ENCODE measurements around the gene ADNP2.

The ADNP2 gene

GRCh38 chr18:80108739-80109675 is at the start of gene ADNP2:
TSS of gene ADNP2 (plus strand) at chr18:80109262. CDS start at chr18:80117543, 8,281 bp downstream.
- peak; percentile 15 to 96 (median 76) for DNase-seq

DNA sequence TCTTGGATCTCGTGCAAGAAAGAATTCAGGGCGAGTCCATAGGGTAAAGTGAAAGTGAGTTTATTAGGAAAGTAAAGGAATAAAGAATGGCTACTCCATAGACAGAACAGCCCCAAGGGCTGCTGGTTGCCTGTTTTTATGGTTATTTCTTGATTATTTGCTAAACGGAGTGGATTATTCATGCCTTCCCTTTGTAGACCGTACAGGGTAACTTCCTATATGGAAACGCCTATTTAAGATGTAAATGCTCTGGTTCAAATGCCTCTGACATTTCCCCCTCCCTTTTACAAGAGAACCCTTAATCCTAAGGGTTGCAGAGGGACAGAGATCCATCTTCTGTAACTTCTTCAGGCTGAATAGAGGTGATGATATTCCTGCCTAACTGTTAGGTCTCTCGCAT is 49.1 kb upstream of the ADNP2 start:
- DNase-seq, result no peak

GRCh38 chr18:80065705-80066104 is 43.4 kb upstream of the ADNP2 start:
- DNase-seq, result no peak

- DNase-seq, result no peak
Measured at GRCh38 chr18:80067321-80067720, 41.7 kb upstream of the ADNP2 start.

DNA sequence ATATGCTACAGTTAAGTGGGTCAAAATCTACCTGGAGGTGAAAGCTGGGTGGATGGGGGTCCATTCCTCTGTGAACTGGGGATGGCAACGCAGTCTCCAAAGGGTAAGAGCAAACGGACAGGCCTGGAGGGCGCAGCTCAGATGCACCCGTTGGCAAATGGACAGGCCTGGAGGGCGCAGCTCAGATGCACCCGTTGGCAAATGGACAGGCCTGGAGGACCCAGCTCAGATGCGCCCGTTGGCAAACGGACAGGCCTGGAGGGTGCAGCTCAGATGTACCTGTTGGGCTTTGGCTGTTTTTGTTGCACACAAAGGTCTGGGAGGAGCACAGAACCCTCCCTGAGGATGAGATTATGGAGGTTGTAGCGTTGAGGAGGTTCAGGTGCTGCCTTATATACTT is 41.2 kb upstream of the ADNP2 start:
- no peak for DNase-seq

DNA sequence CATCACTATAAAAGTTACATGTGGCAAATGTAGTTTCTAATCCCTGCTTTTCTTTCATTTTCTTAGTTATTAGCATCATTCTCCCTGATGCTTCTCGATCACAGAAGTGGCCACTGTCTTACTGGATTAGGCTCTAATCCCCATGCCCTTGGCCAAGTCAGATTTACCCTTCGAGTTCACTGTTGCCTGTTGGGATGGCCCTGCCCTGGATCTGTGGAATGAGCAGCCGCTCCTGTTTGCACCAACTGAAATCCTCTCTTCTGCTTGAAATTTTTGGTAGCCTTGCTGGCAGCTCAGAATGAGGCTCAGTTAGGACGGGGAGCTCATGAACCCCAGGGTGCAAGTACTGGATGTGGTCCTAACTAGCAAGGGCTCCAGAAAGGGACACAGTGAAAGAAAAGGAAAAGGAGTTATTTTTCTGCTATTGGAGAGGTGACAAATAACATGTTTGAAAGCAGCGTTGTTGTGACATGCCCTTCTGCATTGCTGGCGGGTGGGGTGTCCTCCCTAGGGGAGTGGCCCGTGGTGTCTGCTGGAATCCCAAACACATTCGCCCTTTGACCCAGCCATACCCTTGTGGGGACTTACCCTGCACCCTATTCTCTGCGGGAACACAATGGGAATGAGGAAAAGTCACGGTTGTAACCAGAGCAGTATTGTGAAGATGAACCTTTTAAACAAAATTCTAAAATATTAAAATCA is 40.3 kb upstream of the ADNP2 start:
- DNase-seq, result no peak

DNA sequence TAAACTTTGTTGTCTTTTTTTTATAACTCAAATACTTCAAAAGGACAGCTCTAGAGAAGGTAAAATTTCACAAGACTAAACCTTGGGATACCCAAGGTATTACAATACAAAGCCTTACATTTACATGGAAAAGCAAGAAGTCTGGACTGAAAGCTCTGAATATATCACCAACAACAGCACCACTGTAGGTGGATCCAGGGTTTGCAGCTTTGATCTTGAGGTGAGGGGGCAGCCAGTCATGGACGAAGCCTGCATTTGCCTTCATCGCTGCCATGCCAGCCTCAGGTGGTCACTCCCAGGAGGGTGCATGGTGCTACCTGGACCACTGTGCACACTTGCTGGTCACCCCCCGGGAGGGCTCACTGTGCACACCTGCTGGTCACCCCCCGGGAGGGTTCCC is 38.2 kb upstream of the ADNP2 start:
- DNase-seq, result no peak

GRCh38 chr18:80074183-80074582 is 34.9 kb upstream of the ADNP2 start:
- DNase-seq, result no peak

DNA sequence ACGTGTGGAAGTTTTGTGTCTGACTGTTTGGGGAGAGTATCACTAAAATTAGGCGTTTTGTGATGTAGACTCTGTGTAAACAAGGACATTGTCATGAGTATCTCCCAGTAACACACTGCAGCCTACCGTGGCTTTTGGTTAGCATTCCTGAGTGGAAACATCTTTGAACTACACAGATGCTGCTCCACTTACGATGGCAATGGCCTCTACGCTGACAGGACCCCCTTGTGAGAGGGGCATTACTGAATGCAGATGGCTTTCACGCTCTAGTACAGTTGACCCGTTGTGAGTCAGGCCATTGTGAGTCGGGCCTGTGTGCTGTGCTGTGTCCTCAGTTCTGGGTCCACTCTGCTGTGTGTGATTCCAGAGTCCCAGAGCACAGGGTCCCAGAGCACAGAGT is 34.4 kb upstream of the ADNP2 start:
- no peak for DNase-seq

- no peak for DNase-seq
Measured at GRCh38 chr18:80075940-80076339, 33.1 kb upstream of the ADNP2 start.

GRCh38 chr18:80076379-80076778 is 32.7 kb upstream of the ADNP2 start:
- no peak for DNase-seq

DNA sequence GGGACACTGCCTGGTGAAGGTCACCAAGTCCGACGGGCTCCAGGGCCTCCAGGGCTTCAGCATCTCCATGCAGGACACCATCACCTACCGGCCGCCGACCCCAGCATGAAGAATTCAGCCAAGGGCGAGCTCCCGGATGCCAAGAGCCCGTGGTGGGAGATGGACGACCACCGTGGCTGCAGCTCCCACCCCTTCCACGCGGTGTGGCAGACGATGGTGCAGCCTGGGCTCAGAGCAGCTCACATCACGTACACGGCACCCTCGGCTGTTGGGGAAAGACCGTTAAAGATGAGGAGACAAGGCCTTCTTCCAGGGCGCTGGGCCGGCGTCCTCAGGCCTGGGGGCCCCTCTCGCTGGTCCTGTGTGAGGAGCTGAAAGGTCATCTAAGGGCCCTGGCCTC is 31.2 kb upstream of the ADNP2 start:
- DNase-seq, result no peak

DNA sequence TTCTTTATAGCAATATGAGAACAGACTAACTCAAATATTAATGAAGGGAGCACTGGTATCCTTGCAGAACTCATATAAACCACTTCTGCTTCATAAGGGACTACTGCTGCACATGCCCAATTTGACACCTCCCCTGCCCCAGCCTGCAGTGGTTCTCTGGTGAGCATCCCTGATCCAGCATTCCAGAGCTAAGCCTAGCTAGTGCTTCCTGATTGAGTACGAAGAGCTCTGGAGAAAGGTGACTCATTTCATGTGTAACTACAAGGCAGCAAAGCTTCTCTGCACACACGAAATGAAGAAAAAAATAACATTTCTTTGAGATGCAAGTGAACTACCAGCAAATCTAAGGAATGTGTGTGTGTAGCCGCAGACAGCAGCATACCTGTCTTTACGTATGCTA is 22.8 kb upstream of the ADNP2 start:
- no peak for DNase-seq

GRCh38 chr18:80088036-80088435 is 21.0 kb upstream of the ADNP2 start:
- no peak for DNase-seq

DNA sequence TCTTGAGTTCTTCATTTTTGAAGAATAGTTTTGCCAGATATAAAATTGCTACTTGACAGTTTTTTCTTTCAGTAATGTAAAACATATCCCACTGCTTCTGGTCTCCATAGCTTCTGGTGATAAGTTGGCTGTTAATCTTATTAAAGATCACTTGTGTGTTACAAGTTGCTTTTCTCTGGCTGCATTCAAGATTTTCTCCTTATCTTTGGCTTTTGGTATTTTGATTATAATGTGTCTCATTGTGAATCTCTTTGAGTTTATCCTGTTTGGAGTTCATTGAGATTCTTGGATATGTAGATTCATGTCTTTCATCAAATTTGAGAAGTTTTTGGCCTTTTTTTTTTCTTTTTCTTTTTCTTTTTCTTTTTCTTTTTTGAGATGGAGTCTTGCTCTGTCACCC is 20.2 kb upstream of the ADNP2 start:
- no peak for DNase-seq

- no peak for DNase-seq
Measured at GRCh38 chr18:80095414-80095813, 13.6 kb upstream of the ADNP2 start.

DNA sequence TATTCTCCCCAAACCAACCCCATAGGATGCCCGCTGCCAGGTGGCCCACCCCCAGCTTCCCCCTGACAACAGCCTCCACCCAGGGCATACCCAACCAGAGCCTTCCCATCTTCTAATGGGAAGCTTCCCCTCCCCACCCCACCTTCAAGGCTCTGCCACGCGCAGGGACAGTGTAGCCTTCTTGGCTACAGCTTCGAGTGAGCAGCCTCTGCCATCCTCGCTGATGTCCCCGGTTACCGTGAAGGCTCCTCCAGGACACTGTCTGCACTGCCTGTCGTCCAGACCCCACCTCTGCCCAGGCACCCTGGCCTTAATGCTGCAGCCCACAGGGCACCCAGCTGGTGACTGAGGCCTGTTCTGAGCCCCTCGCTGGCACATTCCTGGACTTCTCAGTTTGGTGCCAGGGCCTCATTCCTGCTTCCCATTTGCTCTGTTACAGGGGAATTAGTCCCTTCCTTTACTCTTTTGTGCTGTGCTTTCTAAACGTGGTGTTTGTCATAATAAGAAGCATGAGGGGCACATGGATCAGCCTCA is 13.0 kb upstream of the ADNP2 start:
- DNase-seq, result no peak

DNA sequence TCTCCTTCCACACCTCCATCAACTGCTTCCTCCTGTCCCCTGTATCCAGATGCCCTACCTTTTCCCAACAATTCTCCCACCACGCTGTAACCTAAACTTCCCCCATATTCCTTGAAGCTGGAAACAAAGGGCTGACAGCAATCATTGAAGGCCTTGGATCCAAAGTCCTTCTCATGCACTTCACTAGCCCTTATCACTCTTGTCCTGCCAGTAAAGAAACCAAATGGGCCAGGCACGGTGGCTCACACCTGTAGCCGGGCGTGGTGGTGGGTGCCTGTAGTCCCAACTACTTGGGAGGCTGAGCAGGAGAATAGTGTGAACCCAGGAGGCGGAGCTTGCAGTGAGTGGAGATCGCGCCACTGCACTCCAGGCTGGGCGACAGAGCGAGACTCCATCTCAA is 11.9 kb upstream of the ADNP2 start:
- no peak for DNase-seq

DNA sequence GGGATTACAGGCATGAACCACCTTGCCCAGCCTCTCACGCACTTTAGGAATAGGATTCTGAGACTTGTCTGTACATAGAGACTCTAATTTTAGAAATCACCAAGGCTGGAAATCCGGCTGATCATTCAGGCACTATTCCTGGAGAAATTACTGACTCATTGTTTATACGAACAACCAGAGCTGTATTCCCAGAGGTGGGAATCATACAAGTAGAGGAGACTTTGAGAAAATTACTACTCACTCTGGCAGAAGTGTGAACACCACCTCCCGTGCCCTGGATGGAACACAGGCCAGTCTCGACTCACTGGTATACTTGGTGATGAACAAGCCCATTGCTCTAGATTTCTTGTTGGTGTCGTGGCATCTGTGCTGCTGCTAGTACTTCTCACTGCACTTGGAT is 5.8 kb upstream of the ADNP2 start:
- peak in 1 of 51 donors; percentile 47 for DNase-seq

DNA sequence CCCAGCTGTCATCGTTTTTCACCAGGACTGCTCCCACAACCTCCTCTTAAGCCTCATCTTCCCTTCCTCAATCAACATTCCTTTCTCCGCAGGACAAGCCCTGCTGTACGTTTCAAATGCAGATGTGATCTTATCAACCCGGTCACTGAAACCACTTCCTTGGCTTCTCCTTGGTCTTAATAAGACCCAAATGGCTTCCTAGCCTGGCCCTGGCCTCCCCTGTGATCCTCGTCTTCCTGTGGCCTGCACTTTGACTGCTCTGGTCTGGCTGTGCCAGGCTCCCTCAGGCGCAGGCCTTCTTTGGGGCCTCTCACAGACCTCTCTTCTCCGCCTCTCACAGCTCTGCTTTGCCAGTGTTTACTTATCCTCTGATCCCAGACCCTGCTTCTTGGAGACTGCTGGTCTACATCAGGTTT is 4.7 kb upstream of the ADNP2 start:
- no peak for DNase-seq

GRCh38 chr18:80105369-80106167 is 3.5 kb upstream of the ADNP2 start:
- peak in 1 of 51 donors; percentile 3 for DNase-seq

All from hypothalamus (tissue), 51 donors.